IMR-90 (cell line): ENCODE measurements around the gene SCAF1. TPM values are rescaled to one million over a fixed set of nuclear protein-coding genes. Genes with fewer than 3 reads are reported as not detected.

ENCODE experiments used
- ATAC-seq: fragments of 200-7000 bp; cut with Tn5 transposase; 2 replicates; pipeline ENCODE4 v1.9.1; 2020; ENCODE audit warnings: low read depth, mild to moderate bottlenecking, moderate library complexity
- BruUV-seq: library from RNA; stranded (reverse); fragments of 400-500 nt; replicated peaks from 2 replicates; lab custom pipeline; 2021; lab: Mats Ljungman, UMichigan
- CTCF ChIA-PET: fragments of 300-600 bp; formaldehyde crosslinking; extraction: SDS; loops from one replicate; lab custom pipeline; 2021; ENCODE audit warnings: antibody characterized with exemption; lab: Yijun Ruan, JAX
- POLR2A ChIA-PET: fragments of 300-600 bp; sonication (Branson Sonifier 250); formaldehyde crosslinking; loops from one replicate; lab custom pipeline; 2022; ENCODE audit warnings: antibody characterized with exemption; ENCODE audit not compliant: unreplicated experiment; lab: Charles Lee
- DNase-seq: peaks from one replicate; pipeline ENCODE4 v3.0.0; 2013
- H2AFZ ChIP-seq: replicated peaks from 2 replicates; pipeline ENCODE3; 2013; ENCODE audit warnings: low read length, mild to moderate bottlenecking; ENCODE audit not compliant: poor library complexity
- H2AK5ac ChIP-seq: 2 replicates; pipeline ENCODE4 v1.6.1; 2013; ENCODE audit warnings: low read depth, low read length, inconsistent platforms
- H2AK9ac ChIP-seq: replicated peaks from 2 replicates; pipeline ENCODE3; 2013; ENCODE audit warnings: mild to moderate bottlenecking, low read depth, low read length, moderate library complexity; ENCODE audit not compliant: poor library complexity
- H2BK120ac ChIP-seq: 2 replicates; pipeline ENCODE4 v1.6.1; 2013; ENCODE audit warnings: low read depth, low read length, inconsistent platforms
- H2BK15ac ChIP-seq: 3 replicates; pipeline ENCODE4 v1.6.1; 2013; ENCODE audit warnings: low read depth, low read length, inconsistent platforms
- H2BK20ac ChIP-seq: 2 replicates; pipeline ENCODE4 v1.6.1; 2013; ENCODE audit warnings: low read depth, mild to moderate bottlenecking, inconsistent platforms, low read length, moderate library complexity
- H2BK5ac ChIP-seq: 2 replicates; pipeline ENCODE4 v1.6.1; 2013; ENCODE audit warnings: mild to moderate bottlenecking, low read depth, low read length, inconsistent platforms; ENCODE audit not compliant: poor library complexity, severe bottlenecking
- H3K14ac ChIP-seq: replicated peaks from 2 replicates; pipeline ENCODE4 v1.6.1; 2013; ENCODE audit warnings: low read depth, low read length, inconsistent platforms
- H3K18ac ChIP-seq: 2 replicates; pipeline ENCODE4 v1.6.1; 2013; ENCODE audit warnings: low read depth, low read length, control low read depth
- H3K23ac ChIP-seq: 2 replicates; pipeline ENCODE4 v1.6.1; 2013; ENCODE audit warnings: low read depth, low read length, inconsistent platforms
- H3K27ac ChIP-seq: 2 replicates; pipeline ENCODE4 v1.5.1; 2013; ENCODE audit warnings: mild to moderate bottlenecking, control low read depth, low read length; ENCODE audit not compliant: insufficient read depth
- H3K27me3 ChIP-seq: 2 replicates; pipeline ENCODE4 v1.6.1; 2013; ENCODE audit warnings: low read length; ENCODE audit not compliant: control insufficient read depth, insufficient read depth
- H3K36me3 ChIP-seq: 2 replicates; pipeline ENCODE4 v1.6.1; 2013; ENCODE audit warnings: low read length, mixed read lengths; ENCODE audit not compliant: control insufficient read depth, insufficient read depth
- H3K4ac ChIP-seq: 2 replicates; pipeline ENCODE4 v1.6.1; 2013; ENCODE audit warnings: low read depth, low read length, inconsistent platforms
- H3K4me1 ChIP-seq: 2 replicates; pipeline ENCODE4 v1.6.1; 2013; ENCODE audit warnings: low read length, mixed read lengths; ENCODE audit not compliant: control insufficient read depth, insufficient read depth
- H3K4me2 ChIP-seq: 2 replicates; pipeline ENCODE4 v1.6.1; 2013; ENCODE audit warnings: low read depth, mild to moderate bottlenecking, control low read depth, low read length, moderate library complexity
- H3K4me3 ChIP-seq: 2 replicates; pipeline ENCODE4 v1.5.1; 2013; ENCODE audit warnings: low read depth, mild to moderate bottlenecking, control low read depth, low read length, moderate library complexity; ENCODE audit not compliant: insufficient read depth
- H3K56ac ChIP-seq: 2 replicates; pipeline ENCODE4 v1.6.1; 2013; ENCODE audit warnings: low read length, inconsistent platforms; ENCODE audit not compliant: insufficient read depth; ENCODE audit errors: extremely low read depth
- H3K79me1 ChIP-seq, 2 experiments: 2 replicates each; pipeline ENCODE4 v1.6.1; 2013; ENCODE audit warnings: low read length in 2 of 2, inconsistent platforms in 1 of 2, low read depth in 1 of 2
- H3K9ac ChIP-seq: 2 replicates; pipeline ENCODE4 v1.6.1; 2013; ENCODE audit warnings: low read depth, low read length, control low read depth
- H3K9me1 ChIP-seq: 2 replicates; pipeline ENCODE4 v1.6.1; 2013; ENCODE audit warnings: low read length, inconsistent platforms; ENCODE audit not compliant: insufficient read depth
- H3K9me3 ChIP-seq: 2 replicates; pipeline ENCODE4 v1.6.1; 2013; ENCODE audit warnings: low read length; ENCODE audit not compliant: control insufficient read depth, insufficient read depth
- H4K20me1 ChIP-seq: 2 replicates; pipeline ENCODE4 v1.6.1; 2013; ENCODE audit warnings: low read length, inconsistent platforms; ENCODE audit not compliant: insufficient read depth
- H4K5ac ChIP-seq: 2 replicates; pipeline ENCODE4 v1.6.1; 2013; ENCODE audit warnings: mild to moderate bottlenecking, low read depth, low read length, control low read depth
- H4K8ac ChIP-seq, 2 experiments: 2 replicates each; pipeline ENCODE4 v1.6.1; 2013; ENCODE audit warnings: low read depth in 2 of 2, low read length in 2 of 2, control low read depth in 1 of 2, inconsistent platforms in 1 of 2
- H4K91ac ChIP-seq: 2 replicates; pipeline ENCODE4 v1.6.1; 2013; ENCODE audit warnings: low read depth, low read length, inconsistent platforms; ENCODE audit not compliant: insufficient read depth
- BHLHE40 ChIP-seq: fragments of 150-350 bp; IDR thresholded peaks from 2 replicates; pipeline ENCODE4 v1.6.1; 2016; ENCODE audit warnings: mild to moderate bottlenecking, low read depth, low read length
- CEBPB ChIP-seq: IDR thresholded peaks from 2 replicates; pipeline ENCODE4 v1.6.1; 2012; ENCODE audit warnings: low read depth, low read length, improper control_type of control experiment
- CHD1 ChIP-seq: IDR thresholded peaks from 2 replicates; pipeline ENCODE4 v1.6.1; 2012; ENCODE audit warnings: low read depth, low read length, improper control_type of control experiment
- MAFK ChIP-seq: IDR thresholded peaks from 2 replicates; pipeline ENCODE4 v1.6.1; 2012; ENCODE audit warnings: low read depth, low read length, improper control_type of control experiment
- NFE2L2 ChIP-seq: fragments of 150-350 bp; IDR thresholded peaks from 2 replicates; pipeline ENCODE4 v1.6.1; 2016; ENCODE audit warnings: low read depth, mild to moderate bottlenecking, low read length
- POLR2A ChIP-seq: IDR thresholded peaks from 2 replicates; pipeline ENCODE4 v1.6.1; 2012; ENCODE audit warnings: mild to moderate bottlenecking, low read depth, low read length
- RCOR1 ChIP-seq: IDR thresholded peaks from 2 replicates; pipeline ENCODE4 v1.6.1; 2012; ENCODE audit warnings: mild to moderate bottlenecking, low read length, improper control_type of control experiment; ENCODE audit not compliant: insufficient replicate concordance
- SMC3 ChIP-seq: fragments of 150-350 bp; IDR thresholded peaks from 2 replicates; pipeline ENCODE4 v1.6.1; 2016; ENCODE audit warnings: low read depth, mild to moderate bottlenecking, antibody characterized with exemption, low read length, moderate library complexity
- WGBS, 2 experiments: methylation state at CpG; one replicate each; pipeline versions ENCODE4 v1.1.5 to v1.1.7; 2013; ENCODE audit warnings: missing lambda C conversion rate in 2 of 2; ENCODE audit not compliant: insufficient read length in 1 of 2; ENCODE audit errors: extremely low coverage in 2 of 2; 5-methylcytosine and 5-hydroxymethylcytosine counted together
- dilution Hi-C: fragments of 300-500 bp; cut with HindIII; formaldehyde crosslinking; loops from one replicate; pipeline ENCODE4 v1.14.3; 2018; ENCODE audit warnings: low sequenced_read_pairs; ENCODE audit not compliant: unreplicated experiment
- in situ Hi-C: fragments of 300-500 bp; cut with MboI; formaldehyde crosslinking; loops from 3 replicates; pipeline ENCODE4 v1.14.3; 2019; ENCODE audit warnings: low sequenced_read_pairs, inconsistent platforms, mixed read lengths
- intact Hi-C: fragments of 100-400 bp; cut with micrococcal nuclease; formaldehyde crosslinking; loops from 2 replicates; pipeline ENCODE4 v1.10.0; 2022
- polyA plus RNA-seq, 3 experiments: library from polyadenylated mRNA; depleted of rRNA; stranded (reverse); fragments of >200 nt; gene quantifications; 2 replicates each; pipeline ENCODE4 v1.2.3, GENCODE V29; 2012; ENCODE audit warnings: low replicate concordance in 1 of 3
- total RNA-seq: library from RNA; depleted of rRNA; stranded (reverse); fragments of >200 nt; gene quantifications from 2 replicates; pipeline ENCODE4 v1.2.3, GENCODE V29; 2012
- TF ChIP-seq, protein P1 (sequence below): conservative IDR thresholded peaks from 2 replicates; pipeline ENCODE4 v1.5.1; 2012; ENCODE audit warnings: mild to moderate bottlenecking, low read depth, low read length, improper control_type of control experiment
- TF ChIP-seq, protein P2 (sequence below): fragments of 150-350 bp; IDR thresholded peaks from 2 replicates; pipeline ENCODE4 v1.6.1; 2017; ENCODE audit warnings: mild to moderate bottlenecking, antibody characterized with exemption, low read length, low read depth
- TF ChIP-seq, protein P3 (sequence below): fragments of 150-350 bp; IDR thresholded peaks from 2 replicates; pipeline ENCODE4 v1.6.1; 2016; ENCODE audit warnings: low read depth, mild to moderate bottlenecking, low read length, moderate library complexity, borderline replicate concordance

The SCAF1 gene
- total and polyA plus RNA-seq, 2 of the 4 experiments (the other 2 are of a cell fraction): 2.2 to 14.8 TPM

DNA sequence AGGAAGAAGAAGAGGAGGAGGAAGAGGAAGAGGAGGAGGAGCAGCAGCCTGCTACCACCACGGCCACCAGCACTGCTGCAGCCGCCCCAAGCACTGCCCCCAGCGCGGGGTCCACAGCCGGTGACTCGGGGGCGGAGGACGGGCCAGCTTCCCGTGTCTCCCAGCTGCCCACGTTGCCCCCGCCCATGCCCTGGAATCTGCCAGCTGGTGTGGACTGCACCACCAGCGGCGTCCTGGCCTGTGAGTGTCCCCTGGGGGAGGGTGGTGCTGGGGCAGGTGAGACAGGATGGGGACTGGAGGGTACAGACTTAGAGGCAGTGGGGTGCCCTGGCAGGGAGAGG lies 11.4 kb downstream of the SCAF1 start (continued):
- TF ChIP-seq, protein P1, sequence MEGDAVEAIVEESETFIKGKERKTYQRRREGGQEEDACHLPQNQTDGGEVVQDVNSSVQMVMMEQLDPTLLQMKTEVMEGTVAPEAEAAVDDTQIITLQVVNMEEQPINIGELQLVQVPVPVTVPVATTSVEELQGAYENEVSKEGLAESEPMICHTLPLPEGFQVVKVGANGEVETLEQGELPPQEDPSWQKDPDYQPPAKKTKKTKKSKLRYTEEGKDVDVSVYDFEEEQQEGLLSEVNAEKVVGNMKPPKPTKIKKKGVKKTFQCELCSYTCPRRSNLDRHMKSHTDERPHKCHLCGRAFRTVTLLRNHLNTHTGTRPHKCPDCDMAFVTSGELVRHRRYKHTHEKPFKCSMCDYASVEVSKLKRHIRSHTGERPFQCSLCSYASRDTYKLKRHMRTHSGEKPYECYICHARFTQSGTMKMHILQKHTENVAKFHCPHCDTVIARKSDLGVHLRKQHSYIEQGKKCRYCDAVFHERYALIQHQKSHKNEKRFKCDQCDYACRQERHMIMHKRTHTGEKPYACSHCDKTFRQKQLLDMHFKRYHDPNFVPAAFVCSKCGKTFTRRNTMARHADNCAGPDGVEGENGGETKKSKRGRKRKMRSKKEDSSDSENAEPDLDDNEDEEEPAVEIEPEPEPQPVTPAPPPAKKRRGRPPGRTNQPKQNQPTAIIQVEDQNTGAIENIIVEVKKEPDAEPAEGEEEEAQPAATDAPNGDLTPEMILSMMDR: no peak

DNA sequence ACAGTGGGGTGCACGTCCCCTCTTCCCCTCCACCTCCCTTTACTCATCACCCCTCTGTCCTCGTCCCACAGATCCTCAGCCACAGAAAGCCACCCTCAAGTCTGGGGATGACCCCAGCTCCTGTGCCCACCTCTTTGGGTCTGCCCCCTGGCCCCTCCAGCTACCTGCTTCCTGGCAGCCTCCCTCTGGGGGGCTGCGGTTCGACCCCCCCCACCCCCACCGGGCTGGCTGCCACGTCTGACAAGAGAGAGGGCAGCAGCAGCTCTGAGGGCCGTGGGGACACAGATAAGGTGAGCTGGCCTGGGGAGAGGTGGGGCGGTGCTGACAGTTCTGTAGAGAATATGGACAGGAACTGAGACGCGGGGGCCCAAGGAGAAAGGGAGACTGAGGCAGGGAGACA lies 12.6 kb downstream of the SCAF1 start:
- H3K9me3 ChIP-seq: no peaks in the 10 kb centered on the region
- TF ChIP-seq POLR2A (no peak), CHD1 (no peak), MAFK (no peak), BHLHE40 (no peak), SMC3 (no peak), NFE2L2 (no peak), CEBPB (no peak), RCOR1 (no peak)
- TF ChIP-seq, protein P1: no peak
- TF ChIP-seq, protein P2, sequence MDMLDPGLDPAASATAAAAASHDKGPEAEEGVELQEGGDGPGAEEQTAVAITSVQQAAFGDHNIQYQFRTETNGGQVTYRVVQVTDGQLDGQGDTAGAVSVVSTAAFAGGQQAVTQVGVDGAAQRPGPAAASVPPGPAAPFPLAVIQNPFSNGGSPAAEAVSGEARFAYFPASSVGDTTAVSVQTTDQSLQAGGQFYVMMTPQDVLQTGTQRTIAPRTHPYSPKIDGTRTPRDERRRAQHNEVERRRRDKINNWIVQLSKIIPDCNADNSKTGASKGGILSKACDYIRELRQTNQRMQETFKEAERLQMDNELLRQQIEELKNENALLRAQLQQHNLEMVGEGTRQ: no peak
- TF ChIP-seq, protein P3, sequence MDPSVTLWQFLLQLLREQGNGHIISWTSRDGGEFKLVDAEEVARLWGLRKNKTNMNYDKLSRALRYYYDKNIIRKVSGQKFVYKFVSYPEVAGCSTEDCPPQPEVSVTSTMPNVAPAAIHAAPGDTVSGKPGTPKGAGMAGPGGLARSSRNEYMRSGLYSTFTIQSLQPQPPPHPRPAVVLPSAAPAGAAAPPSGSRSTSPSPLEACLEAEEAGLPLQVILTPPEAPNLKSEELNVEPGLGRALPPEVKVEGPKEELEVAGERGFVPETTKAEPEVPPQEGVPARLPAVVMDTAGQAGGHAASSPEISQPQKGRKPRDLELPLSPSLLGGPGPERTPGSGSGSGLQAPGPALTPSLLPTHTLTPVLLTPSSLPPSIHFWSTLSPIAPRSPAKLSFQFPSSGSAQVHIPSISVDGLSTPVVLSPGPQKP: no peak

More for the DNA sequence above, 12.6 kb downstream of the SCAF1 start:
- H3K23ac ChIP-seq: no peak overlapping the region
- no peak overlapping the region for H2AFZ ChIP-seq
- ChIA-PET CTCF (interaction anchor here (1.1 kb wide), 1 partner anchor 12 kb away, joined by 3 read pairs; the partner anchor contains the start of gene SCAF1), POLR2A (interaction anchor here (1.0 kb wide), 1 partner anchor 14 kb away, joined by 3 read pairs; no protein-coding TSS in a partner anchor)
- intact Hi-C loops: no loop called here
- H2BK5ac ChIP-seq: no peak overlapping the region
- no peaks in the 10 kb centered on the region for H3K9me1 ChIP-seq
- no peak overlapping the region for H3K27ac ChIP-seq
- H2AK5ac ChIP-seq: no peak overlapping the region
- H3K36me3 ChIP-seq: peaks cover 82% of the 10 kb centered on the region
- H4K5ac ChIP-seq: no peak overlapping the region
- WGBS, 2 experiments: 83% methylated on average over 5 of the region's 10 CpGs; no CpG with 5 or more reads in 1 of the 2 experiments
- H2AK9ac ChIP-seq: no peak overlapping the region
- H3K9ac ChIP-seq: no peak overlapping the region
- dilution Hi-C loops: no loop called here
- no peak overlapping the region for H3K4me2 ChIP-seq
- in situ Hi-C loops: no loop called here
- H3K18ac ChIP-seq: no peak overlapping the region
- H3K4me1 ChIP-seq: no peaks in the 10 kb centered on the region
- BruUV-seq: no TSS peak
- H2BK20ac ChIP-seq: no peak overlapping the region
- no peak overlapping the region for H2BK120ac ChIP-seq
- ATAC-seq (no peak), DNase-seq (no peak)
- no peak overlapping the region for H2BK15ac ChIP-seq
- no peak overlapping the region for H3K56ac ChIP-seq
- H3K27me3 ChIP-seq: no peaks in the 10 kb centered on the region
- H3K4ac ChIP-seq: no peak overlapping the region
- no peak overlapping the region for H3K4me3 ChIP-seq
- H4K20me1 ChIP-seq: peaks cover 34% of the 10 kb centered on the region
- H4K8ac ChIP-seq: no peak overlapping the region
- no peak overlapping the region for H4K91ac ChIP-seq
- H3K14ac ChIP-seq: no peak overlapping the region
- H3K79me1 ChIP-seq: peaks cover 18 to 52% of the 10 kb centered on the region in 2 experiments
